HS-27A (cell line): ENCODE data around the gene MBOAT1.
"Not testable (repeated sequence)": the region's sequence is repeated elsewhere in the genome, so short reads cannot be mapped to it uniquely, and the experiment has no call there.

ENCODE experiments used
- DNase-seq: peaks from one replicate; pipeline ENCODE4 v3.0.0-alpha.2; 2012; ENCODE audit warnings: low read depth, missing footprints

MBOAT1 gene

DNA sequence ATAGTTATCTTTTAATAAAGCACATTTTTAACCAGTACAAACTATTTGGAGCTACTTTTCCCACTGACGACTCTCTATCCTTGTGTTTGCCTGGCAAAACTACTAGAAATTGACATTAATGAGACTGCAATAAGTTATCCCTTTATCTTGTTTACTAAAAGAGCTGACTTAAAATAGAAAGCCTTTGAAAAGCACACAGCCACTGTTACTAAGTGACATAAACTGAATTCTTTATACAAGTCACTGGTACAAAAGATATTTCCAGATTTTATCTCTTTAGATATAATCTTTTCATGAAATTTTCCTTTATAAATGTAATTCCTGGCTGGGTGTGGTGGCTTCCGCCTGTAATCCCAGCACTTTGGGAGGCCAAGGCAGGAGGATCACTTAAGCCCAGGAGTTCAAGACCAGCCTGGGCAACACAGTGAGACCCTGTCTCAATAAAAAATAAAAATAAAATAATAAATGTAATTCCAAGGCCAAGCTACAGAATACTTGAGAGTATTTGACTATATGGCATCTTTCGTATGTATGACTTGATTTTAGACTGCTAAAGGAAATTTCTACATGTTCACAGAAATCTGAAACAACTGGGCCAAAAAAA is 9.5 kb downstream of the MBOAT1 start:
- no peak for DNase-seq

DNA sequence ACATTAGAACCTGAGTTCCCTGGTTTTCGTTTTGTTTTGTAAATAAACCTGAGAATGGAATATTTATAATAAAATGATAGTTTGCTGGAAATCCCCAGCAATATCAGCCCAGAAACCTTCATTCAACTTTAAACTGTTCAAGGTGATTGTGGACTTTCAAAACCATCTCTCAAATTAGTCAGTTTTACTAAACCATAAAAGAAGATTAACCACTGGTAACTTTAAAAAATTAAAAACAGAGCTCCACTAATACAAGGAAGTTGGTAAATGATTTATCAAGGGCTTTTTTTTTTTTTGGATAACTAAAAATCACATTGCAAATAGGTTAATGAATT is 10.0 kb downstream of the MBOAT1 start:
- DNase-seq = no peak

DNA sequence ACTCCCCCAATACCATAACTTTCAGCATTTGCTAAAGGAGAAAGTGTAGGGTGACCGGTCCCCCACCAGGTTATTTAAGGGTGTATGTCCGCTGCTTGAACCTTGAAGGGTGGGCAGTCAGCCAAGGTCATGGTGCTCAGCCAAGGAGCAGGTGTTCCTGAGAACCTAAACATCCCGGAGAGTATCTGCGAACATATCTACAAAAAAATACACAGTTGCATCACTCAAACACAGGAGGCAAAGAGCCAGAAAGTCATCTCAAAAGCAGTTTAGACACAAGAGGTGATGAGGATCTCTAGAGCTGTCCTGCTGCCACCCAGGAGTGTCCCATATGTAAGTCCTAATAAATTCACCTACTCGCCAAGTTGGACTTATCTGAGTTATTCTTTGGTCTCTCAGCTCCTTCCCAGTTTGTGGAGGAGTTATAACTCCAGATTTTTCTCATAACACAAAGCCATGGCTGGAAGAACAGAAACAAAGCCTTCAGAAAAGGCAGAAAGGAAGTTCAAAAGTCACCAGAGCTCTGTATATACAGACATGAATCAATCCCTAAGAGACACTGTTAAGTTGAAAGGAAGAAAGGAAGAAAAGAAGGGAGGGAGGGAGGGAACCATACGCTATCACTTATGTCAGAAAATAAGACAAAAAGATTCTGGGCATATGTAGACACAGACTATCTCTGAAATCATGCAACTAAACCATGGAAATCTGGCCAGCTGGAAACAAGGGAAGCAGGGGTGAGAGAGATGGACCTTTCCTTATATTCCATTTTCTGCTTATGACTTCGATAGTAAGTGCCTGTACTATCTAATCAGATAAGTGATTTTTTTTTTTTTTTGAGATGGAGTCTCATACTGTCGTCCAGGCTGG is 11.3 kb downstream of the MBOAT1 start:
- no peak for DNase-seq

DNA sequence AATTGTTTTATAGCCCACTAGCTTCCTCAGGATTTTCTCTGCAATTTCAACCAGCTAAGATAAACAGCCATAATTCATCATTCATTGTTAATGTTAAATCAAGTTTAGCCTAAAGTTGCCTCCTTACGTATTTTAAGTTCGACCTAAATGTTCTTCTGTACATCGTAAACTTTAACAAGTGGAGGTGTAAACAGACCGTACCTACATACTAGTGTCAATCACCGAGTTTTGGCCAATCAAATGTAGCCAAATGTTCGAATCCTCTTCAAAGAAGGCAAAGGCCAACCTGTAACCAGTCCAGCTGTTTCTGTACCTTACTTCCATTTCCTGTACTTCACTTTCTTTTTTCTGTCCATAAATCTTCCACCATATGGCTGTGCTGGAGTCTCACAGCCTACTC is 13.5 kb downstream of the MBOAT1 start:
- no peak for DNase-seq

DNA sequence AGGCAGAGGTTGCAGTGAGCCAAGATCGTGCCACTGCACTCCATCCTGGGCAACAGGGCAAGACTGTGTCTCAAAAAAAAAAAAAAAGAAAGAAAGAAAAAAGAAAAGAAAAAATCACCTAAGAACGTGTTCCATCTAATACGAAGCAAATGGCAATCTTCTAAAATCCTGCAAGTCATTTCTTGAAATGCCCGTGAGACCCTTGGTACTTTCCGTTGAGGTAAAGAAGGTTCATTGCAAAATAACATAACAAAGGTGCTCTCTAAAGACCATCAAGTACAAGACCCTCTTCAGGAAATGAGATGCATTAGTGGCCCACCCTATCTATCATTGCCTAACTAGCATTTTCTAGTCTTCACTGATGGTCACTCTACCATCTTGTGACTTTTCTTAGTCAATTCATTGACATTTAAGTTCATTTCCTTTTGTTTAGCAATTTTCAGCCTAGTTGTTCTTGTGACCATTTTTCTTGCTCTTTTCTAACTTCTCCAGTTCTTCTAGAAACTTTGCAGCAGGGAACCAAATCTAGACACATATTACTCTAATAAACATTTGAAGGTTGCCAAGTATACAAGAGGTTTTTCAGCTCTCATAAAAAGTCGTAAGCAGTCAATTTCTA is 14.0 kb downstream of the MBOAT1 start:
- no peak for DNase-seq

DNA sequence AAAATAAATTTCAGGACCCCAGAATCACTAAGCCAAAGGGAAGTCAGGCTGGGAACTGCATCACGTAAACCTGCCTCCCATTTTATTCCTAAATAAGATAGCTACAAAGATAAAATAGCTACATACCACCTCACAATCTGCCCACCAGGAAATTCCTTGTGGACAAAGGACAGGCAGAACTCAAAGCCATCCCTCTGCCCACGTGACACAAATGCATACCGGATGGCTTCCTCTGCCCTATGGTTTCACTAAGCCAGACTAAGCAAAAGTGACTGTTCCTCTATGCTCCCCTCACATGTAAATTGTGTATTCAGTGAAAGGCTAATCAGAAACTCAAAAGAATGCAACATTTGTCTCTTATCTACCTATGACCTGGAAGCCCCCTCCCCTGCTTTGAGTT is 15.0 kb downstream of the MBOAT1 start:
- no peak for DNase-seq

DNA sequence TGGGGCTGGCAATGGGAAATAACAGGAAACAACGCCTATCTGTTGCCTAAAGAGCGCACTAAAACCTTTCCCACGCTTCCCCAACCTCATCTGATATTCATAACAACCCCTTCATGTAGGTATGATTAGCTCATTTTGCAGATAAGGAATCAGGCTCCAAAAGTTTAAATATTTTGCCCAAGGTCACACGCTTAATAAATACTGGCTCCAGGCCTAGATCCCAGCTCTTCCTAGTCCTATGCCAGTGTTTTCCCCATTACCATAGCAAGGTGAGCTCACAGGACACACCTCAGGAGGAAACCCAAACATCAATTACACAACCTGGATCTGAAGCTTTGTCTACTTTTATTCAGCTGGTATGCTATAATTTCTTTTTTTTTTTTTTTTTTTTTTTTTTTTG is 19.6 kb downstream of the MBOAT1 start:
- no peak for DNase-seq

DNA sequence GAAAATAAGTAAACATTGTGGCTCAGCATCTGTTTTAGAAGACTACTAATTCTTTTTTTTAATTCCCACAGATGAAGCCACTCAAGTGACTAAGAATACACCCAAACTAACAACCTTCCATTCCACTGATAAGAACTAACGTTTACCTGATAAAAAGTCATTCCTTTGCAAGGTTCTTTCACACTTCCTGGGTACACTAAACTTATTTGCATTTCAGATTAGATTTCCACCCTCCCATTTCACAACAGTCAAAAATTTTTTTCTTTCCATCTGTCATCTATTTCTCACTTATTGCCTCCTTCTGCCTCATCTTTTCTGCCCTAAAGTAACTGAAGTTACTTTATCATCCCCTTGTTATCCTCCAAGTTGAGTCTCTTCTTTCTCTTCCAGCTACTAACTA is 20.3 kb downstream of the MBOAT1 start:
- no peak for DNase-seq

DNA sequence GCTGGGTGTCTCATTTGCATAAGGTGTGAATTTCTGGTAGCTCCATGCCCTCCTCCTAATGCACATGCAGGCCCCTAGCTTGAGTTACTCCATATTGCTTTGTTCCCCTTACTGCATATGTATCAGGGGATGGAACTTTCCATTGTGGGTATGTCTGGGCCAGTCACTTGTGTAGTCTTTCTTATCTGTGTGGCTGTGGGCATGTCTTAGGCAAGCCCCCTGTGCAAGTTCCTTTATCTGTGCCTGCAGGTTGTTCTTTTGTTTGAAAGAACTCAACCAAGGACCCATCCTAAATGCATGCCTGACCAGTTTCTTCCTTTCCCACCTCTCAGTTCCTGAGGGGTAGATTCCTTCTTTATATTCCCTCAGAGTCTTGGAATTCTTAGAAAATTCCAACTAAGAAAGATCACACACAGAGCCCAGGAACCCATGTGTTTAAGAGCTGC is 23.6 kb downstream of the MBOAT1 start:
- DNase-seq = no peak

DNA sequence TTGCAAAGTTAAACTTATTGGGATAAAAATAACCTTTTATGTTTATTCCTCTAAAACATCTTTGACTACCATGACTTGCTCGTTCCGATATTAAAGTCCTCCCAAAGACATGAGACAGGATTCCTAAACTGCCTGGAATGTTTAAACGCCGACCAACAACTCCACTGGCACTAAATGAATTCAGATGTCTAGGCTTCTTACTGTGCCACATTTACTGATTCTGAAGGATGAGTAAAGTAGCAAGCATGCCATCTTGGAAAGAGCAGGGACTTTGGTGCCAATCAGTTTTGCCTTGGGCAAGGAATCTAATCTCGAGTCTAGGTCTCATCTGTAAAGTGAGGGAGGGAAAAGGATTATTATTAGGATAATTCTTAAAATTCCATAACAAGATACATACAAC is 25.3 kb downstream of the MBOAT1 start:
- DNase-seq = no peak

DNA sequence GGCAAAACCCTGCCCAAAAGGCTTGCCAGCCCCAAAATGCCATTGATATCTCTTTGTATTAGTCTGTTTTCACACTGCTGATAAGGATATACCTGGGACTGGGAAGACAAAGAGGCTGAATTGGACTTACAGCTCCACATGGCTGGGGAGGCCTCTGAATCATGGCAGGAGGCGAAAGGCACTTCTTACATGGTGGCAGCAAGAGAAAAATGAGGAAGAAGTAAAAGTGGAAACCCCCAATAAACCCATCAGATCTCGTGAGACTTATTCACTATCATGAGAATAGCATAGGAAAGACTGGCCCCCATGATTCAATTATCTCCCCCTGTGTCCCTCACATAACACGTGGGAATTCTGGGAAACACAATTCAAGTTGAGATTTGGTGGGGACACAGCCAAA is 28.6 kb downstream of the MBOAT1 start:
- DNase-seq = no peak

DNA sequence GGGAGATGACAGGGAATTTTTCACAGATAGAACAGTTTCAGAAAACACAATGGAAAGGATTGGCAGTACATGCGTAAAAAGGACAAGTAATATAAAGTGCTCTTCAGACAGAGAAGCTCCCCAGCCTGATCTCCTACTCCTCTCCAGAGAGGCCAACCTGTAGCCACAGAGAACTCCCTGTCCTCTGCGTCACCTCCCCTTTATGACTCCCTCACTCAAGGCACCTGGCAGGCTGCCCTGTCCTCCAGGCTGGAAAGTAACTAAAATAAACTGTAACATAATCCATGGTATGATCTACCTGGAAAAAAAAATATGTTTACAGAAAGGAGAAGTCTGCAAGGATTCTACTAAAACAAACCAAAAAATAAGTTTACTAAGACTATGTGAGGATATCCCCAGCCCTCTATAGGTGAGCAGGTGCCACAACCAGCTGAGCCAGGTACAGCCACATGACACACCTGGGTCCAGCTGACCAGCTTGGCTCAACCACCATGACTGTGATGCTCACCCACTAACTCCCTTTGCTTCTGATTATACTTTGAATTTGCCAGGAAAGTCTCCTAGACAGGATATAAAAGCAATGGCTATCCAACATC is 29.2 kb downstream of the MBOAT1 start:
- no peak for DNase-seq

DNA sequence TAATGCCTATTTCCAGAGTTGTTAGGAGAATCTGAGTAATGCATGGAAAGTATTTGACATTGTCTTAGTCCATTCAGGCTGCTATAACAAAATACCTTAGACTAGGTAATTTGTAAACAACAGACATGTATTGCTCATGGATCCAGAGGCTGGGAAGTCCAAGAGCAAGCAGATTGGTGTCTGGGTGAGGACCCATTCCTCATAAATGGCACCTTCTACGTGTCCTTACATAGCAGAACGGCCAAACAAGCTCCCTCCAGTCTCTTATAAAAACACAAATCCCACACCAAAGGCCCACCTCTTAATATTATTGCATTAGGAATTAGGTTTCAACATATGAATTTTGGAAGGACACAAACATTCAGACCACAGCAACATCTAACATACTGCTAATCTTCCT is 30.2 kb downstream of the MBOAT1 start:
- DNase-seq = no peak

DNA sequence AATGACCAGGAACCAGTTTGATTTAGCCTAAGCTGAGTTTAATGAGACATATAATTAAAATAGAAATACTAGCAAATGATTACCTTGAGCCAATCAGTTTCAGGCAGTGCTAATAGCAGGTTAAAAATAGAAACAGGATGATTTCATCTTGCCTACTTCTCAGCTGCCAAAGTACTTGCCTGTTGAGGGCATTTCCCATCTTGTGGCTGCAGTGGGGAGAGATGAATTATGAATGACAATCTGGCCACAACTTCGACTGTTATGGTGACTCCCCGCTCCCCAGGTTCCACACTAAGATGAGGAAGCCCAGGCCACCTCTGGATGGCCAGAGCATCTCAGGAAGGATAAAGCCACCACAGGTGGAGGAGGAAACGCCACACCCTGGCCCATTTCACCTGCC is 31.3 kb downstream of the MBOAT1 start:
- no peak for DNase-seq

DNA sequence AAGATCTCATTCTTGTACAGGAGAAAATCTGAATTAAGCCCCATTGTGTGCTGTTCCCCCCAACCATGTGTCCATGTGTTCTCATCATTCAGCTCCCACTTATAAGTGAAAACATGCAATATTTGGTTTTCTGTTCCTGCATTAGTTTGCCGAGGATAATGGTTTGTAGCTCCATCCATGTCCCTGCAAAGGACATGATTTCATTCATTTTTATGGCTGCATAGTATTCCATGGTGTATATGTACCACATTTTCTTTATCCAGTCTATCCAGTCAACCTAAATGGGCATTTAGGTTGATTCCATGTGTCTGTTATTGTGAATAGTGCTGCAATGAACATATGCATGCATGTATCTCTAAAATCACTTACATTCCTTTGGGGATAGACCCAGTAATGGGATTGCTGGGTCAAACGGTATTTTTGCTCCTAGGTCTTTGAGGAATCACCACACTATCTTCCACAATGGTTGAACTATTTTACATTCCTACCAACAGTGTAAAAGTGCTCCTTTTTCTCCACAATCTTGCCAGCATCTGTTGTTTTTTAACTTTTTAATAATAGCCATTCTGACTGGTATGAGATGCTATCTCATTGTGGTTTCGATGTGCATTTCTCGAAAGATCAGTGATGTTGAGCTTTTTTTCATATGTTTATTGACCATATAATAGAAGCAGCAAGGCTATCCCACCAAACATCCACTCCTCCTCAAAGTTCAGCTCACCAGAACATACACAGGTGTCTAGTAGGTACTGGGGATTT is 32.8 kb downstream of the MBOAT1 start:
- not testable (repeated sequence) for DNase-seq

DNA sequence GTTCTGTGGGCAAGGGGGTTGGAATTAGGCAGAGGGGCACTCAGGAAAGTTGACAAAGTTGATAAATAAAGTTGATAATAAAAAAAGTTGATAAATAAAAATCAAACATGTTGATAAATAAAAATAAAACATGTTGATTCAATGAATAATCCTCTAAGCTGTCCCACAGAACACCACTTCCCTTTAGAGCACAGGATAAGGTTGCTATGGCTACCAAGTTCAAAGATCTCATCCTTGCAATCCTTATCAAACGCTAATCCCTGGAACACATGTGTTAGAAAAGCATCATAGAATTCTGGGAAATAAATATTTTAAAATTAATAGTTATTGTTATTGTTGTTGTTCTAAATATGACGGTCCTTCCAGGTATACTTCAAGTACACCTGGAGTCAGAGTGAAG is 33.9 kb downstream of the MBOAT1 start:
- DNase-seq = no peak

DNA sequence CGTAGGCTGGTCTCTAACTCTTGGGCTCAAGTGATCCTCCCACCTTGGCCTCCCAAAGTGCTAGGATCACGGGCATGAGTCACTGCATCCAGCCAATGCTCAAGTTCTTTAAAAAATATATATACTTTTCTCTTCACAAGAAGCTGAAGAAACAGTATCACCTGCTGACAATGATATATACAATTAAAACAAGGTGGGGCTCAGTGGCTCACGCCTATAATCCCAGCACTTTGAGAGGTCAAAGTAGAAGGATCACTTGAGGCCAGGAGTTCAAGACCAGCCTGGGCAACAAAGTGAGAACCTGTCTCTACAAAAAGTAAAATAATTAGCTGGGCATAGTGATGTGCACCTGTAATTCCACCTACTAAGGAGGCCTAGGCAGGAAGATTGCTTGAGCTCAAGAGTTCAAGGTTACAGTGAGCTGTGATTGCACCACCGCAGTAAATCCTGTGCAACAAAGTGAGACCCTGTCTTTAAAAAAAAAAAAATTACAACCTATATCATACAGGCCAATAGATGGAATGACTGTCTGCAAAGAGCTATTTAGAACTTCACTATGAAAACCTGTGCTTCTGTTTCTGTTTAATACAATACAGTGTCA is 36.4 kb downstream of the MBOAT1 start:
- no peak for DNase-seq

DNA sequence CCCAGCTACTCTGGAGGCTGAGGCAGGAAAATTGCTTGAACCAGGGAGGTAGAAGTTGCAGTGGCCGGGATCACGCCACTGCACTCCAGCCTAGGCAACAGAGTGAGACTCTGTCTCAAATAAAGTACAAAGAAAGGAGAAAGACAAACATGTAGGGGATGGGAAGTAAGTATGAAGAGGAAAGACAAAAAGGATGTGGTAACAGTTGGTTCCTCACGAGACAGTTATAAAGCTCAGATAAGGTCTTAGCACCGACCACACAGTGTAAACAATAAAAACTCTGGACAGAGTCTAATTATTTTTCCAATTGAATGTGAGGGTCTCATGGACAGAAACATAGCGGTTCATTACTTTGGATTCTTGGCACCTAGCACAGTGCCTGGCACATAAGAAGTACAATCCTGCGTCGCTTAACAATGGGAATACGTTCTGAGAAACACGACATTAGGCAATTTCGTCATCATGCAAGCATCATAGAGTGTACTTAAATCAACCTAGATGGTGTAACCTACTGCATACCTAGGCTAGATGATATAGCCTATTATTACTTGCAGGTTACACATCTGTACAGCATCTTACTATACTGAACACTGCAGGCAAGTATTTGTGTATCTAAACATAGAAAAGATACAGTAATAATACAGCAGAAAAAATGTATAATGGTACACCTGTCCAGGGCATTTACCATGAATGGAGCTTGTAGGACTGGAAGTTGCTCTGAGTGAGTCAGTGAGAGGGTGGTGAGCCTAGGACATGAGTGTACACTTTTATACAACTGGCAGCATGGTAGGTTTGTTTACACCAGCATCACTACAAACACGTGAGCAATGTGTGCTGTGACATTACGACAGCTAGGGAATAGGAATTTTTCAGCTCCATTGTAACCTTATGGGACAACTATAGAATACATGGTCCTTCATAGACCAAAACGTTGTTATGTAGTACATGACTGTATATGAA is 38.2 kb downstream of the MBOAT1 start:
- DNase-seq = no peak

DNA sequence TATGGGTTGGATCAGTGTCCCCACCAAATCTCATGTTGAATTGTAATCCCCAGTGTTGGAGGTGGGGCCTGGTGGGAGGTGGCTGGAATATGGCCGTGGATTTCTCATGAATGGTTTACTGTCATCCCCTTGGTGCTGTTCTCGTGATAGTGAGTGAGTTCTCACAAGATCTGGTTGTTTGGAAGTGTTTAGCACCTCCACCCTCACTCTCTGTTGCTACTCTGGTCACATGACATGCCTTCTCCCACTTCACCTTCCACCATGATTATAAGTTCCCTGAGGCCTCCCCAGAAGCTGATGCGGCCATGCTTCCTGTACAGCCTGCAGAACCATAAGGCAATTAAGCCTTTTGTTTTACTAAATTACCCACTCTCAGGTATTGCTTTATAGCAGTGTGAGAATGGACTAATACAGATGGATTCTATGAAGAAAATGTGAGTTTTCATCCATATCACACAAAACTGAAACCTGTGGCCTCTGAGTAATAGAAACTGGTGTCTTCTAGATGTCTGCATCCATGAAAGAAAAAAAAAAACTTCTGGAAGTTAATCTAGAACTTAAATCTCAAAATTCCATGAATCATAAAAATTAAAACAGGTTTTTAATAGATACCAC is 39.3 kb downstream of the MBOAT1 start:
- DNase-seq = no peak

DNA sequence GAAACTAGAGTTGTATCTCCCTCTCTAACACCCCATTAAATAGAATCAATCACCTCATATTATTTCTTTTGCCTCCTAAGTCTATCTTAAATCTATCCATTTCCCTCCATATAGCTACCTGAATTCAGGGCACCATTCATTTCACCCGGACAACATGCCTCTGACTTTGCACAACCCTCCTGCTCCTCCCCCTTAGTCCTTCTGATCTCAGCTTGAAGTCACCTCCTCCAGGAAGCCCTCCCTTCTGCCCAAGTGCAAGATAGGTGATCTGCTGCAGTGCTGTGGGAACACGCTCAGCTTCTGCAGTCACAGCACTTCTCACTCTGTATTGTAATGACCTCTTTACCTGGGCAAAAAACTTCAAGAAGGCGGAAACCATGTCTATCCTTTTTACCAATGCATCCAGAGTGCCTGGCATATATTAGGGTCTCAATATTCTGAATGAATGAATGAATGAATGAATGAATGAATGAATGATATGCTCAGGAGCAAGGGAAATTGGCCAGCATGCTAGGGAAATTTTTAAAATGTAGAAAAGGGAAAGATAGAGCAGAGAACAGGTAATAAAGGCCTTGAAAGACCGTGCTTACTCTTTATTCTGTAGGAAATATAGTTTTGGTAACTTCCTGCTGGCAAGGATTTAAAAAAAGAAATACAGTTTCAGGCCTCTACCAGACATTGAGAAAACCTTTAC is 41.7 kb downstream of the MBOAT1 start:
- DNase-seq = no peak
